Endothelial cell (in vitro differentiated cells): Measurements from ENCODE around the gene REPIN1. TPM values are rescaled to one million over a fixed set of nuclear protein-coding genes. Genes with fewer than 3 reads are reported as not detected.

Experiments used
- DNase-seq: peaks from one replicate; pipeline ENCODE4 v3.0.0; 2021; ENCODE audit warnings: low spot score
- H3K27ac Mint-ChIP-seq: one replicate; pipeline ENCODE4 v1.8.0; 2021; ENCODE audit warnings: mixed read lengths, inconsistent platforms; ENCODE audit not compliant: unreplicated experiment
- H3K27me3 Mint-ChIP-seq: one replicate; pipeline ENCODE4 v1.8.0; 2021; ENCODE audit warnings: mild to moderate bottlenecking, moderate library complexity, mixed read lengths, inconsistent platforms; ENCODE audit not compliant: unreplicated experiment
- H3K36me3 Mint-ChIP-seq: one replicate; pipeline ENCODE4 v1.8.0; 2021; ENCODE audit warnings: mild to moderate bottlenecking, low read depth, mixed read lengths, inconsistent platforms; ENCODE audit not compliant: unreplicated experiment
- H3K4me1 Mint-ChIP-seq: one replicate; pipeline ENCODE4 v1.8.0; 2021; ENCODE audit warnings: mild to moderate bottlenecking, mixed read lengths, inconsistent platforms; ENCODE audit not compliant: unreplicated experiment
- H3K4me3 Mint-ChIP-seq: one replicate; pipeline ENCODE4 v1.8.0; 2021; ENCODE audit warnings: mild to moderate bottlenecking, mixed read lengths, inconsistent platforms; ENCODE audit not compliant: unreplicated experiment
- H3K9me3 Mint-ChIP-seq: one replicate; pipeline ENCODE4 v1.8.0; 2021; ENCODE audit warnings: mixed read lengths, inconsistent platforms; ENCODE audit not compliant: unreplicated experiment
- CTCF ChIP-seq: fragments of 200-600 bp; sonication (generic); IDR thresholded peaks from one replicate; pipeline ENCODE4 v1.5.0; 2021; ENCODE audit warnings: antibody characterized with exemption; ENCODE audit not compliant: unreplicated experiment
- total RNA-seq: library from RNA; stranded (reverse); fragmentation: NEBNext Ultra II Directional; extraction: Animal tissue kit (Norgen Biotek cat#: 25700); gene quantifications from one replicate; pipeline ENCODE4 v1.2.1, GENCODE V29; 2021; ENCODE audit not compliant: unreplicated experiment

REPIN1 gene
- total RNA-seq, 1 donor from 2014 or later, result 138 TPM

- H3K4me3 Mint-ChIP-seq, result no peak overlapping the region
- no peak for DNase-seq
- no peak for TF ChIP-seq CTCF
- H3K27me3 Mint-ChIP-seq, result peaks cover 12% of the 10 kb centered on the region
- no peaks in the 10 kb centered on the region for H3K9me3 Mint-ChIP-seq
- H3K36me3 Mint-ChIP-seq, result peaks cover 21% of the 10 kb centered on the region
- no peak overlapping the region for H3K27ac Mint-ChIP-seq
- H3K4me1 Mint-ChIP-seq, result peaks cover 20% of the 10 kb centered on the region
Observed at GRCh38 chr7:150327308-150327707, 41.3 kb upstream of the REPIN1 start.

- TF ChIP-seq CTCF, result no peak
- DNase-seq, result no peak
- no peaks in the 10 kb centered on the region for H3K9me3 Mint-ChIP-seq
- H3K36me3 Mint-ChIP-seq, result peaks cover 20% of the 10 kb centered on the region
- H3K27ac Mint-ChIP-seq, result no peak overlapping the region
- peaks cover 11% of the 10 kb centered on the region for H3K27me3 Mint-ChIP-seq
- H3K4me3 Mint-ChIP-seq, result peak overlapping the region; percentile 43
- peaks cover 11% of the 10 kb centered on the region for H3K4me1 Mint-ChIP-seq
Observed at GRCh38 chr7:150329331-150330120, 39.1 kb upstream of the REPIN1 start.

DNA sequence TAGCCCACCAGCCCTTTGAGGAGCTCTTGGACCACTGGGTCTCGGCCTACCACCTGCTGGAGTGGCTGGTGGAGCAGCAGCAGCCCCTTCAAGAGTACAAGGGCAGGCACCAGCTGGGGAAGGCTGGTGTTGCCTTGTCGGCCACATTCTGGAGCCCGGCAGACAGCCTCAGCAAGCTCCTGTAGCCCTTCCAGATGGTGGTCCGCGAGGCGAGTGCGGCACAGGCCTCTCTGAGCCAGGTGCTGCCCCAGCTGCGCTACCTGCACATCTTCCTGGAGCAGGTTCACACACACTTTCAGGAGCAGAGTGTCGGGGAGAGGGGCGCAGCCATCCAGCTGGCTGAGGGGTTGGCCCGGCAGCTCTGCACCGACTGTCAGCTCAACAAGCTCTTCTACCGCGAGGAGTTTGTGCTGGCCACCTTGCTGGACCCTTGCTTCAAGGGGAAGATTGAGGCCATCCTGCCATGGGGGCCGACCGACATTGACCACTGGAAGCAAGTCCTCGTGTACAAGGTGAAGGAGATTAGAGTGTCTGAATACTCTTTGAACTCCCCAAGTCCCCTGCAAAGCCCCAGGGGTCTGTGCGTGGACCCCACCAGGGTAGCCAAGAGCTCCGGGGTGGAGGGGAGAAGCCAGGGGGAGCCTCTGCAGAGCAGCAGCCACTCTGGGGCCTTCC lies 38.3 kb upstream of the REPIN1 start:
- Mint-ChIP-seq H3K4me3 (no peak overlapping the region), H3K27ac (no peak overlapping the region), H3K4me1 (peaks cover 5% of the 10 kb centered on the region), H3K27me3 (peaks cover 8% of the 10 kb centered on the region), H3K36me3 (peaks cover 12% of the 10 kb centered on the region), H3K9me3 (no peaks in the 10 kb centered on the region)
- DNase-seq, result no peak
- no peak for TF ChIP-seq CTCF

DNA sequence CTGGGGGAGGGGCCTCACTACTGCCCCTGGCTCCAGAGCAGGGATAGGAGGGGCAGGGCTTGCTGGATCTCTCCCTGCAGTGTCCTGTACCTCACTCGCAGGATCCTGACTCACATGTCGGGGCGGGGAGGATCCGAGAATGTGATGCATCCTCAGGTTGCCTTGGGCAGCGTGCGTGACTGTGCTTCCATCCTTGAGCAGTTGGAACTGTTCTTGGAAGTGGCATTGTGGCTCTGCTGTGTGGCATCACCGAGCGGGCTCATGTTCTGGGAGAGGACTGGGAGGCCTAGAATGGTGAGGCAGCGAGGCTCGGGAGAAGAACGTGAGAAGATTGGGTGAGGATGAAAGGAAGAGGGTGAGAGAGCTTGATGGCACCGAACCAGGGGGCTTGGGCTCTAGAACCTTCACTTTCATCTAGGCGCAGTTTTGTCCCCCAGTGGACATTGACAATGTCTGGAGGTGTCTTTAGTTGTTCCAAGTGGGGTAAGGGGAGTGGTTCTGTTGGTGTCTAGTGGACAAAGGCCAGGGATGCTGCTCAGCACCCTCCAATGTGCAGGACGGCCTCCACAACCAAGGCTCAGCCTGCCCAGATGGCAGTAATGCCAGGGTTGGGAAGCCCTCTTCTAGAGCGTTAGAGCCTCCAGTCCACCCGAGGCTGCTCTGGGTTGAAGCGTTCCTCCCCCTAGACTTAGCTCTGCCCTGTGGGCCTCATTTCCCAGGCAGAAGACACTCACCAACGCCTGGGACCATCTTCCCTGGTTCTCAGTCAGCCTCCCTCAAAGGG lies 35.6 kb upstream of the REPIN1 start:
- H3K4me1 Mint-ChIP-seq, result peaks cover 5% of the 10 kb centered on the region
- no peak overlapping the region for H3K27ac Mint-ChIP-seq
- peaks cover 11% of the 10 kb centered on the region for H3K36me3 Mint-ChIP-seq
- DNase-seq, result no peak
- no peak for TF ChIP-seq CTCF
- no peaks in the 10 kb centered on the region for H3K9me3 Mint-ChIP-seq
- no peak overlapping the region for H3K4me3 Mint-ChIP-seq
- H3K27me3 Mint-ChIP-seq, result peaks cover 6% of the 10 kb centered on the region
